GM18907 (cell line): Measurements from ENCODE around the gene TNFSF8.

Experiments used
- ATAC-seq: cut with Tn5 transposase; IDR thresholded peaks from one replicate; pipeline ENCODE4 v1.9.1; 2021; ENCODE audit warnings: mild to moderate bottlenecking, moderate library complexity; ENCODE audit not compliant: unreplicated experiment

The TNFSF8 gene

DNA sequence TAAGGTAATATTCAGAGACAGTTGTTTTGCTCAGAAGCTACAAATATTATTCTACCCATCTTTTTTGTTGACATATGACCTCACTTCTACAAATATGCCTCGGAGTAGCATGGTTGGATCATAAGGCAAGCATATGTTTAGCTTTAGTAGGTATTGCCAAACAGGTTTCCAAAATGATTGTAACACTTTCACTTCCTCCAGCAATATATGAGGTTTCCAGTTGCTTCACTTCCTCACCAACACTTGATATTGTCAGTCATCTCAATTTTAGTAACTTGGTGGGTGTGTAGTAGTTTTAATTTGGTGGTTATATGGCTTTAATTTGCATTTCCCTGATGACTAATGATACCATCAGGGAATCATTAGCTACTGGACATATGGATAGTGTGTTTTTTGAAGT, 46.7 kb downstream of the TNFSF8 start:
- ATAC-seq = no peak

DNA sequence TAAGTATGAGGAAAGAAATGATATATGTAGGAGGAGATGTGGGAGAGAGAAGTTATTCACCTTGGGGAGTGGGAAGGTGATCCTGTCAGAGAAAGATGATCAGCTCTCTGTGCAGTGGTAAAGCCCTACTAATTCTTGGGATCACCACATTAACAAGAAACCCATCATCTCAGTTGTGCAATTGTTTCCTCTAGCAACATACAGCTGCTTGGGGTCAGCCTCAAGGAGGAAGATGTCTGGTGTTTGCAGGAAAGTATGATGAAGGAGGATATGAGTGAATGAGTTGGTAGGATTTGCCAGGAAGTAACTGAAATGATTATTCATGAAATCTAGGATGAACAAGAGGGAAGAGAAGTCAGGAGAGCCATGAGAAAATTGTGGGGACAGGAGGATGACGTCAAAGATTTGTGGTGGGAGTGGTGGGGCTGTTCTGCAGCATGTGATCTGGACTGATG, 50.1 kb downstream of the TNFSF8 start:
- ATAC-seq = no peak

DNA sequence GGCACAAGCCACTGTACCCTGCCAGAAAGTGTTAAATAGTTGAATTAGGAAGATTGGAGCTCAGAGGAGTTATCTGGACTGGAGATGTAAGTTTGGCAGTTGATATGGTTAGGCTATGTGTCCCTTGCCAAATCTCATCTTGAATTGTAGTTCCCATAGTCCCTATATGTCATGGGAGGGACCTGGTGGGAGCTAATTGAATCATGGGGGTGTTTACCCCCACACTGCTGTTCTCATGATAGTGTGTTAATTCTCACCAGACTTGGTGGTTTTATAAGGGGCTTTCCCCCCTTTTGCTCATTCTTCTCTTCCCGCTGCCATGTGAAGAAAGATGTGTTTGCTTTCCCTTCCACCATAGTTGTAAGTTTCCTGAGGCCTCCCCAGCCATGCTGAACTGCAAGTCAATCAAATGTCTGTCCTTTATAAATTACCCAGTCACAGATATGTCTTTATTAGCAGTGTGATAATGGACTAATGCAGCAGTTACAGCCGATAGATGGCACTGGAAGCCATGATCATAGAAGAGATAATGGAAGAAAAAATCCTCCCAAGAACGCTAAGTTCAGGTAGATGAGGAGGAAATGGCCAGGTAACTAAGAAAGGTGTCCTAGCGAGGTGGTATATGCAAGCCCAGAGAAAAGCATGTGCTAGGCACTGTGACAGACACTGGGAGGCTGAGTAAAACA, 51.4 kb downstream of the TNFSF8 start:
- ATAC-seq = no peak

GRCh38 chr9:114869845-114870244, 60.5 kb downstream of the TNFSF8 start:
- no peak for ATAC-seq

- no peak for ATAC-seq
These were observed 61.0 kb downstream of the TNFSF8 start for GRCh38 chr9:114869378-114869777.

DNA sequence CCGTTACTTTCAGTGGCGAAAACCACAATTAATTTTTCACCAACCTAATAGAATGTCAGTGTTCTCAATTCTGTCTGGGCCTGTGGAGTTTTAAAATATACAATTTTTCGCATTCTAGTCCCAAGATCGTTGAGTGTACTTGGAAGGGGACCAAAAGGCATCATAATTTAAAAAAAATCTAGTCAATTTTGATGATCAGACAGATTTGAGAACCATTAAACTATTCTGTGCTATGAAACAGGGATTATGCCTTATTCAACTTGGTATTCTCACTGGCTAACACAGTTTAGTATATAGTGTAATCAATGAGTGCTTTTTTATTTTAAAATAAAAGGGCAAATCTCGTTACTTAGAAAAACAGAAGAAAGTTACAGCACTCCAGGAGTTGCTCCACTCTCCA, 63.1 kb downstream of the TNFSF8 start:
- no peak for ATAC-seq

DNA sequence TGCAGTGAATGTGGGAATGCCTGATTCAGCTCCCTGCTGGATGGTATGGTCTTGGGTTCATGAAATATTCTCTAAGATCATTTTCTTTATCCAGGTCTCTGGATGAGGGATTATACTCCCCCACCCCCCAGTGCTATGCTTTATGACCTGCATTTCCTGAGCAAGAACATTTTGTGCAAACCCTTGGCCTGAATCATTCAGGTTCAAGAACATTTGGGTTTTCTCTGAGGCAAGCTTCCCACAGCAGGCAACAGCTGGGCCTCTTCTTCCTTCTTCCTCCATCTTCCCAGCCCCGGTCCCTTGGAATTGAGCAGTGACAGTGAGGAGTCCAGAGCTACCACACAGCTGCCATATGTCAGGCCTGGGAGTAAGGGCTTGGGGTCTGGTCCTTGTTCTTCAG, 65.9 kb downstream of the TNFSF8 start:
- no peak for ATAC-seq

DNA sequence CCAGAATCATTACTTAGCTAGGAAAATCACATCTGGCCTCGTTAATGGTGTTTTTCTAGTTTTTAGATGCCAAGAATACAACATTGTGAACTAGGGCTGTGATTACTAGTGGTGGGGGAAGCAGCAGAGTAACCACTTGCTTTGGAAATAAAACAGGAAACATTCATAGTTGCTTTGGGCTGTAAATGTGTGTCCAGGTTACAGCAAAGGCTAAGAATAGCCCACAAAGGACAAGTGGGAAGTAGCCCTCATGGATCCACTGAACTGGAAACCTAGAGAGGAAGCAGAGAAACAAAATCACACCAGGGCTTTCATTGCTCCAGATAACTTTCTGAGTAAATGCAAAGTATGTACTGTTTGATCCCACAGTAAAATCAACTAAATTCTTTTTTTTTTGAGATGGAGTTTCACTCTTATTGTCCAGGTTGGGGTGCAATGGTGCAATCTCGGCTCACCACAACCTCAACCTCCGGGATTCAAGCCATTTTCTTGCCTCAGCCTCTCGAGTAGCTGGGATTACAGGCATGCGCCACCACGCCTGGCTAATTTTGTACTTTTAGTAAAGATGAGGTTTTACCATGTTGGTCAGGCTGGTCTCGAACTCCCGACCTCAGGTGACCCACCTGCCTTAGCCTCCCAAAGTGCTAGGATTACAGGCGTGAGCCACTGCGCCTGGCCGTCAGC, 68.3 kb downstream of the TNFSF8 start:
- no peak for ATAC-seq

GRCh38 chr9:114861273-114861672, 69.1 kb downstream of the TNFSF8 start:
- ATAC-seq = no peak

DNA sequence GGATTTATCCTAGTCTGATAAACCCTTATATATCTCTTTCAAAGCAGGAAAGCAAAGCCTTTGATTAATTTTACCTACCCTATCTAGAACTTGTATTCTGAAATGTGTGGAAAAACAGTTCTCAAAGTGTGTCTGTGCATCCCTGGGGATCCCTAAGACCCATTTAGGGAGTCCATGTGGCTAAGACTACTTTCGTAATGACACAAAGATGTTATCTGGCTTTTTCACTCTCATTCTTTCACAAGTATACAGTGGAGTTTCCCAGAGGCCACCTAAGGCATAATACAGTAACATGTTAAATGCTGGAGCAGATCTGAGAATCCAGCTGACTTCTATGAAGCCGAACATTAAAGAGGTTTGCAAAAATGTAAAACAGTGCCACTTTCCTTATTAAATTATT, 70.2 kb downstream of the TNFSF8 start:
- no peak for ATAC-seq

GRCh38 chr9:114856942-114857315, 73.5 kb downstream of the TNFSF8 start:
- ATAC-seq = no peak

DNA sequence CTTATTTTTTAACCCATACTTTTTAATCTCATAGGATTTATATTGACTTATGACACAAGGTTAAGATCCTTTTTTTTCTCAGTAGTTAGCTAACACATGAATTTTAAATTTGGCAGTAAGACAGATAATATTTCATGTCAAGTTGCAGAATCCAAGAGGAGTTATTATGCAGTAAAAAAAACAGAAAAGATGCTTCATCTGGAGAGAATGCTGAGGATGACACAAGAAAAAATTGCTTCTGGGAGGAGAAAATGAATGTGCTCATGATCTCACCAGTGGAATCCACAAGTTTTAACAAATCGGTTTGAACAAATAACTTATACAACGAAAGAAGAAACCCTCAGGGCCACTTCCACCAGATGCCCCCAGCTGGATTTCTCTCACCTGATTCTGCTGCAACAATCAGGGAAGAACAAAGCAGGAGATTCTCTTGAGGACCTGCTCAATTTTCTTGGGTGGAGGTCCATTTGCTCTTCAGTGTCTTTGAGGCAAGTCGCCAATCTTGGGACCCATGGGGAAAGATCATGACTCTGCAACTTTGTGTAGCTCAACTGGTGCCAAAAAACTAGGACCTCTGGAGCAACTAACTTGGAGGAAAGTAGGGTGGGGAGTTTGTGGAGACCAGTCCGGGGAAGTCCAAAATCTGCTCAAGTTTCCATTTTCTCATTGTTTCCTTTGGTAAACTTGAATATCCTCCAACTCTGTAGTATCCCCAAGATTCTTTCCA, 74.0 kb downstream of the TNFSF8 start:
- no peak for ATAC-seq

DNA sequence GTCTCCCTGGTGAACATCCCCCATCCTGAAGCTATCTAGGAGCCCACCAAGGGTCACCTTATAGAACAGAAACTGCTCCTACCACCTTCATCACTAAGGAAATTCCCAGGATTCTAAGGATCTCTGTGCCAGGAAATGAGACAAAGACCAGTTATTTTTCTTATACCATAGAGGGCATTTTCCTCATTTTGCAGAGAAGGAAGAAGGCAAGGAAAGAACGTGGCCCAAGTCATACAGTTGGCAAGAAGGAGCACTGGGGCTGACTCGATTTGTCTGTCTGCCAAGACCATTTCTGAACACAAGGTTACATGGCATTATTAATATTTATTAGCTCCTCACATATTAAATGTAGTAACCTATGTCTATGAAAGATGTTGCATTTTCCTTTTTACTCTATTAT, 74.9 kb downstream of the TNFSF8 start:
- ATAC-seq = no peak

- no peak for ATAC-seq
These were observed 75.5 kb downstream of the TNFSF8 start for GRCh38 chr9:114854736-114855355.

DNA sequence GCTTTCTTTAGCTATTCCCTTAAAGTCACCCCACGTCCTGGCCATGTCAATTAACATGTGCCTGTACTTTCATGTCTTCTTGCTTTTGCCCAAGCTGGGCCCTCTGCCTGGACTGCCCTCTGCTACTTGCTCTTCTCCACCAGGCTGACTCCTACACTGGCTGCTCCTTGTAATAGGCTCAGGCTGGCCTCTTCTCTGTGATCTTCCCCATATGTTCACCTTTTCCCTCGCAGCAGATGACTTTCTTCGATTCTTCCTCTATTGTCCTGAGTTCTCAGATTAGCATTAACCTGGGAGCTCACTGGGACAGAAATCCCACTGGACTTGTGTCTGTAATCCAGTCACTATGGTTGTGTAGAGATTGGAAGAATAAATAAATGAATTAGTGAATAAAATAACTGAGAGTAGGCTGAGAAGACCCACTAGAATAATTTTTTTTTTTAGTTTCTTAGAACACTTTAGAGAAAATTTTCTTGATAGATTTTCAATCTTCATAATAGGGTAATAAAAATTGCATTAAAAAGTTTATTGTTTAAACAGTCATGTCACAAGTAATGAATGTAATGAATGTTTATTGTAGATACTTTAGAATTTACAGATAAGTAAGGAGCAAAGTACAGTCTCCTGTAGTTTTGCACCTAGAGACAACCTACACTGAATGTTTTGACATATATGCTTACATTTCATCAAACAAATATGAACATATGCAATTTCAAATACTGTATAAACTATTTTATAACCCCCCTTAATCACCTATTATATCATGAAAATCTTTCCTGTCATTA, 77.1 kb downstream of the TNFSF8 start:
- no peak for ATAC-seq

DNA sequence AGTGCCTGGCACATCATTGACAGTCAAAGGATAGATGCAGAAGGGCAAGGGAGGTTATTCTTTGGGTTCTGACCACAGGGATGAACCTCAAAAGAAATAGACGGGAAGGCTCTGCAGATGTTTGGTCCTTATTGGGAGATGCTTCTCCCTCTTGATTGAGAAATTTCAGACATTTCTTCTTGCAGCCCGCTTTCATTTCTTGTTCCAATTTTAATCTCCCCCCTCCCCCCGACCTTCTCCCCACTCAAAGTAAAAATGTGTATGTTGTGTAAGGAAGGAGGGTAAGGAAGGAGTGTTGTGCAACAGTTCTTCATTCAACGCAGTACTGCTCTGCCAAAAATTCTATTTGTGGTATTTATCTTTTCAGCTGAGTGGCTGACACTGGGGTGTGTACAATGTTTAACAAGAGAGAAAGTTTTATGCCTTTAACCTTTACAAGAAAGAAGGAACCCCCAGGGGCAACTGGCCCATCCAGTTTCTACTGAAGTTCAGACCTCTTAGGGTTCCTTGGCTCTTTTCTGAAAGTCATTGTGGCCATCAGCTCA, 78.3 kb downstream of the TNFSF8 start:
- no peak for ATAC-seq

- ATAC-seq = no peak
These were observed 79.1 kb downstream of the TNFSF8 start for GRCh38 chr9:114851306-114851705.
